Skin epidermis (tissue), 12 donors: ENCODE measurements around the gene MAGOH.
A peak's percentile ranks its signal among the peaks of the same experiment; 100 is the strongest.
"Not testable (repeated sequence)": the region's sequence is repeated elsewhere in the genome, so short reads cannot be mapped to it uniquely, and the experiment has no call there.

Experiments used
- H3K27ac ChIP-seq, 21 experiments: fragments of 200-600 bp; sonication (generic) in 11 of 21; one replicate each; pipeline ENCODE4 v1.5.0; 2020; ENCODE audit warnings: mild to moderate bottlenecking in 3 of 21, inconsistent platforms in 2 of 21, moderate library complexity in 2 of 21
- H3K4me3 ChIP-seq, 7 experiments: fragments of 200-600 bp; sonication (generic) in 2 of 7; one replicate each; pipeline ENCODE4 v1.5.0; 2020; ENCODE audit warnings: inconsistent platforms in 2 of 7, mild to moderate bottlenecking in 2 of 7, moderate library complexity in 1 of 7

Gene MAGOH

GRCh38 chr1:53196017-53196484 lies 42.3 kb downstream of the MAGOH start:
- peak overlapping the region in 19 of 21 experiments; percentile 9 to 100 (median 99) for H3K27ac ChIP-seq
- peak overlapping the region; percentile 70 to 100 (median 91) for H3K4me3 ChIP-seq

GRCh38 chr1:53195246-53196016 lies 42.9 kb downstream of the MAGOH start:
- Histone ChIP-seq H3K27ac (peak overlapping the region in 12 of 21 experiments; percentile 9 to 100 (median 99)), H3K4me3 (no peak overlapping the region)

GRCh38 chr1:53190210-53190611 lies 48.1 kb downstream of the MAGOH start:
- Histone ChIP-seq H3K27ac (no peak overlapping the region), H3K4me3 (no peak overlapping the region)

- H3K4me3 ChIP-seq, result no peak overlapping the region
Measured at GRCh38 chr1:53189061-53189460, 49.3 kb downstream of the MAGOH start.

GRCh38 chr1:53188099-53188498 lies 50.2 kb downstream of the MAGOH start:
- no peak overlapping the region for H3K27ac ChIP-seq
- no peak overlapping the region for H3K4me3 ChIP-seq

More at GRCh38 chr1:53189061-53189460, 49.3 kb downstream of the MAGOH start:
- H3K27ac ChIP-seq, result no peak overlapping the region

- H3K4me3 ChIP-seq, result no peak overlapping the region
- H3K27ac ChIP-seq, result peak overlapping the region in 2 of 21 experiments; percentile 20 to 38
Measured at GRCh38 chr1:53187401-53187800, 50.9 kb downstream of the MAGOH start.

GRCh38 chr1:53186533-53186932 lies 51.8 kb downstream of the MAGOH start:
- Histone ChIP-seq H3K4me3 (no peak overlapping the region), H3K27ac (no peak overlapping the region)

- H3K4me3 ChIP-seq, H3K27ac ChIP-seq: not testable (repeated sequence)
Measured at GRCh38 chr1:53185955-53186297, 52.4 kb downstream of the MAGOH start.

GRCh38 chr1:53183095-53183990 lies 55.0 kb downstream of the MAGOH start:
- H3K27ac ChIP-seq, result no peak overlapping the region

GRCh38 chr1:53182716-53183094 lies 55.6 kb downstream of the MAGOH start:
- Histone ChIP-seq H3K4me3 (no peak overlapping the region), H3K27ac (no peak overlapping the region)

More at GRCh38 chr1:53183095-53183990, 55.0 kb downstream of the MAGOH start:
- no peak overlapping the region for H3K4me3 ChIP-seq

GRCh38 chr1:53182111-53182593 lies 56.2 kb downstream of the MAGOH start:
- Histone ChIP-seq H3K4me3 (no peak overlapping the region), H3K27ac (no peak overlapping the region)

- no peak overlapping the region for H3K4me3 ChIP-seq
- no peak overlapping the region for H3K27ac ChIP-seq
Measured at GRCh38 chr1:53180951-53181350, 57.4 kb downstream of the MAGOH start.

GRCh38 chr1:53180226-53180625 lies 58.1 kb downstream of the MAGOH start:
- H3K27ac ChIP-seq, result no peak overlapping the region
- no peak overlapping the region for H3K4me3 ChIP-seq
